Mucosa of rectum (tissue), 2 donors: ENCODE data around the gene CD38.

Experiments used
- H3K27ac ChIP-seq, 2 donors: one replicate each; pipeline ENCODE4 v1.7.0; 2013; ENCODE audit warnings: inconsistent platforms in 2 of 2, low read depth in 2 of 2, low read length in 2 of 2
- H3K27me3 ChIP-seq, 2 donors: one replicate each; pipeline ENCODE4 v1.7.0; 2013; ENCODE audit warnings: low read length in 2 of 2; ENCODE audit not compliant: control insufficient read depth in 2 of 2, insufficient read depth in 2 of 2
- H3K36me3 ChIP-seq, 2 donors: one replicate each; pipeline ENCODE4 v1.7.0; 2013; ENCODE audit warnings: low read length in 2 of 2; ENCODE audit not compliant: control insufficient read depth in 2 of 2, insufficient read depth in 2 of 2
- H3K4me1 ChIP-seq, 2 donors: one replicate each; pipeline ENCODE4 v1.7.0; 2013; ENCODE audit warnings: low read length in 2 of 2, mild to moderate bottlenecking in 1 of 2; ENCODE audit not compliant: control insufficient read depth in 2 of 2, insufficient read depth in 2 of 2
- H3K4me3 ChIP-seq, 2 donors: one replicate each; pipeline ENCODE4 v1.7.0; 2013; ENCODE audit warnings: low read length in 2 of 2
- H3K9ac ChIP-seq, 2 donors: one replicate each; pipeline ENCODE4 v1.7.0; 2013; ENCODE audit warnings: low read length in 2 of 2, low read depth in 1 of 2, mild to moderate bottlenecking in 1 of 2
- H3K9me3 ChIP-seq, 2 donors: one replicate each; pipeline ENCODE4 v1.7.0; 2013; ENCODE audit warnings: low read length in 2 of 2; ENCODE audit not compliant: control insufficient read depth in 2 of 2
- donor health status: healthy.
- donor health status: Normal muscosa, but diverticular disease.

CD38 gene

GRCh38 chr4:15744016-15744545 lies 34.0 kb upstream of the CD38 start:
- Histone ChIP-seq H3K9me3 (no peaks in the 10 kb centered on the region), H3K4me3 (no peak overlapping the region), H3K9ac (no peak overlapping the region), H3K4me1 (no peaks in the 10 kb centered on the region), H3K27me3 (no peaks in the 10 kb centered on the region), H3K36me3 (no peaks in the 10 kb centered on the region), H3K27ac (no peak overlapping the region)

- no peaks in the 10 kb centered on the region for H3K27me3 ChIP-seq
- no peaks in the 10 kb centered on the region for H3K9me3 ChIP-seq
These were observed 32.0 kb upstream of the CD38 start for GRCh38 chr4:15746110-15746509.

GRCh38 chr4:15749001-15749400 lies 29.1 kb upstream of the CD38 start:
- Histone ChIP-seq H3K9ac (no peak overlapping the region), H3K27me3 (no peaks in the 10 kb centered on the region), H3K4me1 (no peaks in the 10 kb centered on the region), H3K4me3 (no peak overlapping the region), H3K36me3 (no peaks in the 10 kb centered on the region), H3K27ac (no peak overlapping the region), H3K9me3 (no peaks in the 10 kb centered on the region)

More at GRCh38 chr4:15746110-15746509, 32.0 kb upstream of the CD38 start:
- no peak overlapping the region for H3K9ac ChIP-seq
- H3K4me1 ChIP-seq = no peaks in the 10 kb centered on the region
- no peak overlapping the region for H3K4me3 ChIP-seq
- H3K36me3 ChIP-seq = no peaks in the 10 kb centered on the region
- no peak overlapping the region for H3K27ac ChIP-seq

- Histone ChIP-seq H3K36me3 (no peaks in the 10 kb centered on the region), H3K9ac (no peak overlapping the region), H3K27ac (no peak overlapping the region), H3K4me1 (no peaks in the 10 kb centered on the region), H3K4me3 (no peak overlapping the region), H3K9me3 (no peaks in the 10 kb centered on the region), H3K27me3 (no peaks in the 10 kb centered on the region)
These were observed 27.0 kb upstream of the CD38 start for GRCh38 chr4:15751153-15751552.

- Histone ChIP-seq H3K4me1 (no peaks in the 10 kb centered on the region), H3K36me3 (no peaks in the 10 kb centered on the region), H3K4me3 (no peak overlapping the region), H3K9me3 (no peaks in the 10 kb centered on the region), H3K27me3 (no peaks in the 10 kb centered on the region), H3K9ac (no peak overlapping the region), H3K27ac (no peak overlapping the region)
These were observed 25.0 kb upstream of the CD38 start for GRCh38 chr4:15753081-15753480.

GRCh38 chr4:15753786-15754185 lies 24.3 kb upstream of the CD38 start:
- no peak overlapping the region for H3K4me3 ChIP-seq
- no peaks in the 10 kb centered on the region for H3K9me3 ChIP-seq
- H3K4me1 ChIP-seq = no peaks in the 10 kb centered on the region
- H3K27me3 ChIP-seq = no peaks in the 10 kb centered on the region
- no peak overlapping the region for H3K9ac ChIP-seq
- H3K36me3 ChIP-seq = no peaks in the 10 kb centered on the region
- H3K27ac ChIP-seq = no peak overlapping the region

GRCh38 chr4:15754323-15754722 lies 23.8 kb upstream of the CD38 start:
- no peak overlapping the region for H3K4me3 ChIP-seq
- H3K9ac ChIP-seq = no peak overlapping the region
- H3K27ac ChIP-seq = no peak overlapping the region
- no peaks in the 10 kb centered on the region for H3K4me1 ChIP-seq
- no peaks in the 10 kb centered on the region for H3K27me3 ChIP-seq
- H3K9me3 ChIP-seq = no peaks in the 10 kb centered on the region
- H3K36me3 ChIP-seq = no peaks in the 10 kb centered on the region

GRCh38 chr4:15755321-15756155 lies 22.6 kb upstream of the CD38 start:
- Histone ChIP-seq H3K27me3 (no peaks in the 10 kb centered on the region), H3K27ac (no peak overlapping the region), H3K4me3 (peak overlapping the region in 1 of 2 donors; percentile 51), H3K9me3 (no peaks in the 10 kb centered on the region), H3K9ac (no peak overlapping the region), H3K4me1 (no peaks in the 10 kb centered on the region), H3K36me3 (no peaks in the 10 kb centered on the region)

GRCh38 chr4:15756361-15756861 lies 21.7 kb upstream of the CD38 start:
- Histone ChIP-seq H3K27me3 (no peaks in the 10 kb centered on the region), H3K36me3 (no peaks in the 10 kb centered on the region), H3K9ac (no peak overlapping the region), H3K4me1 (no peaks in the 10 kb centered on the region), H3K27ac (peak overlapping the region in 1 of 2 donors; percentile 53), H3K4me3 (peak overlapping the region in 1 of 2 donors; percentile 51), H3K9me3 (no peaks in the 10 kb centered on the region)

- no peaks in the 10 kb centered on the region for H3K36me3 ChIP-seq
- H3K4me1 ChIP-seq = no peaks in the 10 kb centered on the region
- H3K9ac ChIP-seq = no peak overlapping the region
- no peaks in the 10 kb centered on the region for H3K9me3 ChIP-seq
- H3K4me3 ChIP-seq = no peak overlapping the region
- no peak overlapping the region for H3K27ac ChIP-seq
- H3K27me3 ChIP-seq = no peaks in the 10 kb centered on the region
These were observed 21.1 kb upstream of the CD38 start for GRCh38 chr4:15757054-15757453.
